ENCODE measurements around the gene NSD1. TPM values are rescaled to one million over a fixed set of nuclear protein-coding genes. Genes with fewer than 3 reads are reported as not detected.

NSD1 gene
- total and polyA plus RNA-seq, 9 of the 15 experiments (the other 6 are each of a cell fraction or from before 2014, with no cell fraction given): 3.8 to 51.0 (median 24.7) TPM

- no peak overlapping the region for H2AFZ ChIP-seq (ENCODE audit: low read depth, low read length)
- peaks cover 34% of the 10 kb centered on the region for H3K36me3 ChIP-seq (ENCODE audit: control insufficient read depth, insufficient read depth, low read length)
- no peak for ATAC-seq
- 67% methylated on average over 11 of the region's 11 CpGs for WGBS (ENCODE audit: insufficient coverage, low coverage, missing lambda C conversion rate)
- FAIRE-seq: no peak
- H3K4me3 ChIP-seq: no peak overlapping the region
- no TSS peak for BruUV-seq (replicated peaks)
- H3K4me1 ChIP-seq (replicated peaks in 1 of 2; ENCODE audit: control insufficient read depth in 2 of 2, insufficient read depth in 2 of 2, low read length in 2 of 2): peaks cover 26 to 69% of the 10 kb centered on the region in 2 experiments
- peak in 1 of 4 experiments; percentile 34 for DNase-seq (ENCODE audit: extremely low read depth in 1 of 4, low spot score in 3 of 4)
- in situ Hi-C loops (cut with MboI) (no loop called here), intact Hi-C loops (cut with micrococcal nuclease) (loop anchor here (1.0 kb wide), 1 partner anchor 194 kb away; no protein-coding TSS in a partner anchor)
- no peak overlapping the region for H3K4me2 ChIP-seq (ENCODE audit: insufficient read depth, low read length)
- H3K79me2 ChIP-seq (ENCODE audit: control insufficient read depth, insufficient read depth, low read length): peaks cover 37% of the 10 kb centered on the region
- H3K27me3 ChIP-seq (ENCODE audit: control insufficient read depth in 2 of 2, insufficient read depth in 2 of 2, low read length in 2 of 2): no peaks in the 10 kb centered on the region
- ChIA-PET POLR2A (interaction anchor here (0.6 to 1.9 kb wide), 6 partner anchors 12 to 194 kb away, joined by 3 to 8 read pairs (median 4); no protein-coding TSS in a partner anchor), CTCF (ENCODE audit: low intra/inter-chr PET ratio) (interaction anchor here (1.3 kb wide), 1 partner anchor 146 kb away, joined by 6 read pairs; no protein-coding TSS in a partner anchor)
- H3K9ac ChIP-seq (ENCODE audit: insufficient read depth in 1 of 2, low read depth in 2 of 2, low read length in 2 of 2): peak overlapping the region; percentile 9 to 85; a peak in 3 of 4 replicates
- no peaks in the 10 kb centered on the region for H3K9me3 ChIP-seq (replicated peaks; ENCODE audit: control insufficient read depth, insufficient read depth, low read depth, low read length)
- peak overlapping the region; percentile 35; the same call in 2 of the 3 replicates for H3K27ac ChIP-seq (ENCODE audit: extremely low read depth, low read depth, low read length)
- no peaks in the 10 kb centered on the region for H3K9me1 ChIP-seq (ENCODE audit: control insufficient read depth, insufficient read depth, low read length)
- no peaks in the 10 kb centered on the region; the same call in 1 of the 2 replicates for H4K20me1 ChIP-seq (replicated peaks; ENCODE audit: control insufficient read depth, insufficient read depth, low read length)
- TF ChIP-seq NFYB (IDR thresholded peaks at IDR 0.05; ENCODE audit: extremely low read depth, insufficient read length): no peak
- no peak for TF ChIP-seq TFAM (CRISPR knock-in tag; conservative IDR thresholded peaks at IDR 0.05)
- no peak for TF ChIP-seq IFI16 (CRISPR knock-in tag; IDR thresholded peaks at IDR 0.05)
- TF ChIP-seq BRCA1 (IDR thresholded peaks at IDR 0.05): no peak
- no peak for TF ChIP-seq BRCA1 (CRISPR knock-in tag; IDR thresholded peaks at IDR 0.05)
- no peak for TF ChIP-seq MGA (IDR thresholded peaks at IDR 0.05)
Observed at GRCh38 chr5:177308740-177309139, 175.2 kb downstream of the NSD1 start.

Measured in K562 (cell line).